Dermis microvascular lymphatic vessel endothelial cell (primary cell): ENCODE measurements around the gene RARS1. TPM values are rescaled to one million over a fixed set of nuclear protein-coding genes. Genes with fewer than 3 reads are reported as not detected.

Experiments
- DNase-seq, 2 donors: peaks; one replicate each; pipeline versions ENCODE4 v3.0.0 to v3.0.0-alpha.2; 2010; ENCODE audit warnings: low read depth in 2 of 2
- total RNA-seq: library from RNA; depleted of rRNA; stranded (reverse); fragments of >200 nt; gene quantifications from 2 replicates; pipeline ENCODE4 v1.2.1, GENCODE V29; 2014

Gene RARS1
- 71.7 and 92.4 TPM in 2 replicates for total RNA-seq

- peak; percentile 88 to 96 for DNase-seq
Measured at GRCh38 chr5:168486136-168486879, at the start of gene RARS1. TSS of gene RARS1 (plus strand) at chr5:168486471. CDS start at chr5:168486499, 28 bp downstream.

- no peak for DNase-seq
Measured at GRCh38 chr5:168438349-168438748, 47.9 kb upstream of the RARS1 start.

GRCh38 chr5:168443533-168443932 lies 42.7 kb upstream of the RARS1 start:
- DNase-seq = no peak

GRCh38 chr5:168443950-168444700 lies 42.1 kb upstream of the RARS1 start:
- no peak for DNase-seq

- no peak for DNase-seq
Measured at GRCh38 chr5:168446983-168447619, 39.2 kb upstream of the RARS1 start.

GRCh38 chr5:168447808-168448207 lies 38.5 kb upstream of the RARS1 start:
- no peak for DNase-seq

- DNase-seq = no peak
Measured at GRCh38 chr5:168449166-168449565, 37.1 kb upstream of the RARS1 start.

- DNase-seq = no peak
Measured at GRCh38 chr5:168451565-168451964, 34.7 kb upstream of the RARS1 start.

GRCh38 chr5:168455201-168455600 lies 31.1 kb upstream of the RARS1 start:
- DNase-seq = no peak

- no peak for DNase-seq
Measured at GRCh38 chr5:168457542-168457941, 28.7 kb upstream of the RARS1 start.

- DNase-seq = no peak
Measured at GRCh38 chr5:168460606-168461005, 25.7 kb upstream of the RARS1 start.

- no peak for DNase-seq
Measured at GRCh38 chr5:168463081-168463480, 23.2 kb upstream of the RARS1 start.

GRCh38 chr5:168464214-168464613 lies 22.1 kb upstream of the RARS1 start:
- no peak for DNase-seq

GRCh38 chr5:168464641-168465040 lies 21.6 kb upstream of the RARS1 start:
- DNase-seq = no peak

- no peak for DNase-seq
Measured at GRCh38 chr5:168467755-168468330, 18.4 kb upstream of the RARS1 start.

- DNase-seq = no peak
Measured at GRCh38 chr5:168468836-168469235, 17.4 kb upstream of the RARS1 start.

- no peak for DNase-seq
Measured at GRCh38 chr5:168469816-168470215, 16.5 kb upstream of the RARS1 start.

- no peak for DNase-seq
Measured at GRCh38 chr5:168471785-168472184, 14.5 kb upstream of the RARS1 start.

- DNase-seq = no peak
Measured at GRCh38 chr5:168472329-168472728, 13.9 kb upstream of the RARS1 start.

GRCh38 chr5:168474319-168474718 lies 12.0 kb upstream of the RARS1 start:
- DNase-seq = no peak

GRCh38 chr5:168477060-168477459 lies 9.2 kb upstream of the RARS1 start:
- DNase-seq = no peak

GRCh38 chr5:168479166-168479565 lies 7.1 kb upstream of the RARS1 start:
- DNase-seq = no peak
